ENCODE results near the gene OR6X1.

OR6X1 gene

GRCh38 chr11:123797541-123797940 lies 43.2 kb upstream of the OR6X1 start:
- no peaks in the 10 kb centered on the region for H3K27me3 ChIP-seq (ENCODE audit: control insufficient read depth, low read length)
- H3F3A ChIP-seq (ENCODE audit: control insufficient read depth, insufficient read depth): no peaks in the 10 kb centered on the region
- no peaks in the 10 kb centered on the region for H3K4me1 ChIP-seq (ENCODE audit: control insufficient read depth, low read length)
- H3K9me3 ChIP-seq (ENCODE audit: control insufficient read depth, insufficient read depth, low read length): no peaks in the 10 kb centered on the region
- no peaks in the 10 kb centered on the region for H3K9me2 ChIP-seq (replicated peaks; ENCODE audit: control insufficient read depth, low read length)
- TF ChIP-seq EZH2phosphoT487 (IDR thresholded peaks at IDR 0.05; ENCODE audit: borderline replicate concordance, low read length) (no peak), CTCF (IDR thresholded peaks at IDR 0.05; ENCODE audit: low read depth, low read length, poor library complexity, severe bottlenecking) (no peak)
- no peaks in the 10 kb centered on the region for H3K79me2 ChIP-seq (ENCODE audit: control insufficient read depth, low read length)
- no peak overlapping the region for H3K4me3 ChIP-seq (ENCODE audit: low read length)
- H3K4me2 ChIP-seq (ENCODE audit: low read length): no peak overlapping the region
- no peak overlapping the region for H3K27ac ChIP-seq (ENCODE audit: low read depth, low read length)
- no peaks in the 10 kb centered on the region for H4K20me1 ChIP-seq (ENCODE audit: control insufficient read depth, insufficient read depth, low read depth, low read length)
- H3K36me3 ChIP-seq (ENCODE audit: control insufficient read depth, low read length): no peaks in the 10 kb centered on the region

- H3K9me2 ChIP-seq (replicated peaks; ENCODE audit: control insufficient read depth, low read length): no peaks in the 10 kb centered on the region
- H3K36me3 ChIP-seq (ENCODE audit: control insufficient read depth, low read length): no peaks in the 10 kb centered on the region
- H3F3A ChIP-seq (ENCODE audit: control insufficient read depth, insufficient read depth): no peaks in the 10 kb centered on the region
- H3K4me1 ChIP-seq (ENCODE audit: control insufficient read depth, low read length): no peaks in the 10 kb centered on the region
- no peak overlapping the region for H3K27ac ChIP-seq (ENCODE audit: low read depth, low read length)
- no peaks in the 10 kb centered on the region for H4K20me1 ChIP-seq (ENCODE audit: control insufficient read depth, insufficient read depth, low read depth, low read length)
- H3K9me3 ChIP-seq (ENCODE audit: control insufficient read depth, insufficient read depth, low read length): no peaks in the 10 kb centered on the region
- no peaks in the 10 kb centered on the region for H3K79me2 ChIP-seq (ENCODE audit: control insufficient read depth, low read length)
- H3K27me3 ChIP-seq (ENCODE audit: control insufficient read depth, low read length): no peaks in the 10 kb centered on the region
- TF ChIP-seq CTCF (IDR thresholded peaks at IDR 0.05; ENCODE audit: low read depth, low read length, poor library complexity, severe bottlenecking): no peak
- no peak for TF ChIP-seq EZH2phosphoT487 (IDR thresholded peaks at IDR 0.05; ENCODE audit: borderline replicate concordance, low read length)
- H3K4me2 ChIP-seq (ENCODE audit: low read length): no peak overlapping the region
- no peak overlapping the region for H3K4me3 ChIP-seq (ENCODE audit: low read length)
Measured at GRCh38 chr11:123797114-123797513, 42.8 kb upstream of the OR6X1 start.

- H3F3A ChIP-seq (ENCODE audit: control insufficient read depth, insufficient read depth): no peaks in the 10 kb centered on the region
- H3K79me2 ChIP-seq (ENCODE audit: control insufficient read depth, low read length): no peaks in the 10 kb centered on the region
- no peaks in the 10 kb centered on the region for H3K36me3 ChIP-seq (ENCODE audit: control insufficient read depth, low read length)
- TF ChIP-seq EZH2phosphoT487 (IDR thresholded peaks at IDR 0.05; ENCODE audit: borderline replicate concordance, low read length): no peak
- TF ChIP-seq CTCF (IDR thresholded peaks at IDR 0.05; ENCODE audit: low read depth, low read length, poor library complexity, severe bottlenecking): no peak
- H3K4me2 ChIP-seq (ENCODE audit: low read length): no peak overlapping the region
- no peak overlapping the region for H3K4me3 ChIP-seq (ENCODE audit: low read length)
- H3K9me2 ChIP-seq (replicated peaks; ENCODE audit: control insufficient read depth, low read length): no peaks in the 10 kb centered on the region
- H3K4me1 ChIP-seq (ENCODE audit: control insufficient read depth, low read length): no peaks in the 10 kb centered on the region
- H3K9me3 ChIP-seq (ENCODE audit: control insufficient read depth, insufficient read depth, low read length): no peaks in the 10 kb centered on the region
- no peaks in the 10 kb centered on the region for H4K20me1 ChIP-seq (ENCODE audit: control insufficient read depth, insufficient read depth, low read depth, low read length)
- H3K27me3 ChIP-seq (ENCODE audit: control insufficient read depth, low read length): no peaks in the 10 kb centered on the region
- no peak overlapping the region for H3K27ac ChIP-seq (ENCODE audit: low read depth, low read length)
Measured at GRCh38 chr11:123796226-123796625, 41.9 kb upstream of the OR6X1 start.

GRCh38 chr11:123783536-123783935 lies 29.2 kb upstream of the OR6X1 start:
- H3K9me2 ChIP-seq (replicated peaks; ENCODE audit: control insufficient read depth, low read length): no peaks in the 10 kb centered on the region

More at GRCh38 chr11:123783536-123783935, 29.2 kb upstream of the OR6X1 start:
- Histone ChIP-seq H3K27me3 (ENCODE audit: control insufficient read depth, low read length) (no peaks in the 10 kb centered on the region), H4K20me1 (ENCODE audit: control insufficient read depth, insufficient read depth, low read depth, low read length) (no peaks in the 10 kb centered on the region), H3K9me3 (ENCODE audit: control insufficient read depth, insufficient read depth, low read length) (no peaks in the 10 kb centered on the region), H3K79me2 (ENCODE audit: control insufficient read depth, low read length) (no peaks in the 10 kb centered on the region), H3K4me1 (ENCODE audit: control insufficient read depth, low read length) (no peaks in the 10 kb centered on the region), H3K4me2 (ENCODE audit: low read length) (no peak overlapping the region), H3K36me3 (ENCODE audit: control insufficient read depth, low read length) (no peaks in the 10 kb centered on the region), H3K4me3 (ENCODE audit: low read length) (no peak overlapping the region), H3F3A (ENCODE audit: control insufficient read depth, insufficient read depth) (no peaks in the 10 kb centered on the region), H3K27ac (ENCODE audit: low read depth, low read length) (no peak overlapping the region)
- TF ChIP-seq EZH2phosphoT487 (IDR thresholded peaks at IDR 0.05; ENCODE audit: borderline replicate concordance, low read length) (no peak), CTCF (IDR thresholded peaks at IDR 0.05; ENCODE audit: low read depth, low read length, poor library complexity, severe bottlenecking) (no peak)
